ENCODE results near the gene CTTNBP2.

CTTNBP2 gene, protein sequence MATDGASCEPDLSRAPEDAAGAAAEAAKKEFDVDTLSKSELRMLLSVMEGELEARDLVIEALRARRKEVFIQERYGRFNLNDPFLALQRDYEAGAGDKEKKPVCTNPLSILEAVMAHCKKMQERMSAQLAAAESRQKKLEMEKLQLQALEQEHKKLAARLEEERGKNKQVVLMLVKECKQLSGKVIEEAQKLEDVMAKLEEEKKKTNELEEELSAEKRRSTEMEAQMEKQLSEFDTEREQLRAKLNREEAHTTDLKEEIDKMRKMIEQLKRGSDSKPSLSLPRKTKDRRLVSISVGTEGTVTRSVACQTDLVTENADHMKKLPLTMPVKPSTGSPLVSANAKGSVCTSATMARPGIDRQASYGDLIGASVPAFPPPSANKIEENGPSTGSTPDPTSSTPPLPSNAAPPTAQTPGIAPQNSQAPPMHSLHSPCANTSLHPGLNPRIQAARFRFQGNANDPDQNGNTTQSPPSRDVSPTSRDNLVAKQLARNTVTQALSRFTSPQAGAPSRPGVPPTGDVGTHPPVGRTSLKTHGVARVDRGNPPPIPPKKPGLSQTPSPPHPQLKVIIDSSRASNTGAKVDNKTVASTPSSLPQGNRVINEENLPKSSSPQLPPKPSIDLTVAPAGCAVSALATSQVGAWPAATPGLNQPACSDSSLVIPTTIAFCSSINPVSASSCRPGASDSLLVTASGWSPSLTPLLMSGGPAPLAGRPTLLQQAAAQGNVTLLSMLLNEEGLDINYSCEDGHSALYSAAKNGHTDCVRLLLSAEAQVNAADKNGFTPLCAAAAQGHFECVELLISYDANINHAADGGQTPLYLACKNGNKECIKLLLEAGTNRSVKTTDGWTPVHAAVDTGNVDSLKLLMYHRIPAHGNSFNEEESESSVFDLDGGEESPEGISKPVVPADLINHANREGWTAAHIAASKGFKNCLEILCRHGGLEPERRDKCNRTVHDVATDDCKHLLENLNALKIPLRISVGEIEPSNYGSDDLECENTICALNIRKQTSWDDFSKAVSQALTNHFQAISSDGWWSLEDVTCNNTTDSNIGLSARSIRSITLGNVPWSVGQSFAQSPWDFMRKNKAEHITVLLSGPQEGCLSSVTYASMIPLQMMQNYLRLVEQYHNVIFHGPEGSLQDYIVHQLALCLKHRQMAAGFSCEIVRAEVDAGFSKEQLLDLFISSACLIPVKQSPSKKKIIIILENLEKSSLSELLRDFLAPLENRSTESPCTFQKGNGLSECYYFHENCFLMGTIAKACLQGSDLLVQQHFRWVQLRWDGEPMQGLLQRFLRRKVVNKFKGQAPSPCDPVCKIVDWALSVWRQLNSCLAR (N-terminal part only)

DNA sequence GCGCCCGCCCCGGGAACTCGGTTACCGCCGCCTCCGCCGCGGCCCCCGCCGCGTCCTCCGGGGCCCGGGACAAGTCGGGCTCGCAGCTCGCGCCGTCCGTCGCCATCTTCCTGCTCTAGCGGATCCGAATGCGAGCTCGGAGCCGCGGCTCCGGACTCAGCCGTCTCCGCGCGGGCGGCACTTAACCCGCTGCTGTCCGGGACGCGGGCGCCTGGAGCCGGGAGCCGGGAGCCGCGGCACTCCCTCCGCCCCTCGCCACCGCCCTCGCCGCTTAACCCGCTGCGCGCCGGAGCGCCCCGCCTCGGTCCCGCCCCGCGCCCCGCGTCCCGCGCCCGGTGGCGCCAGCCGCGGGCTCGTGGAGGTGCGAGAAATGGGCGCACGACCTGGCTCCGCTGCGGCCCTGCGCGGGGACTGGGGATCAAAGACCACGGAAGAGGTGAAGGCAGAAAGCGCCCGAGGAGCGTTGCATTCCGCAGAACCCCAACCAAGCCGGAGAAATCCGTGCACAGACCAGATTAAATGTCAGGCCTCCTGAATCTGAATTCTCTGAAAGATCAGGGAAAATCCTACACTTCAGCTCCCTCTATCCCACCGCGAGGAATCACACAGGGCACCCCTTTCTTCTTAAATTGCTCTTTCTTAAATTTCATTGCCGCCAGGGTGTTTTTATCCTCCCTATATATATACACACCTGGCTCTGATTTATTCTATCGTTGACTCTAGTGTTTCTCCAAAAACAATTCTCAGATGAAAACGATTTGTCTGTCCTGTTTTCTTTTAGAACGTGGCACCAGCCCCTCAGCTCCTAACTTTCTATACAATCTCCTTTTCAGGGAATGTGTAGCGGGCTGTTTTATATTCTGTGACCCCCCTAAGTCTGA is at the start of gene CTTNBP2:
Gene CTTNBP2, minus strand, starts transcription at position 132 of the 881 bp plus-strand sequence. Its CDS starts 26 bp downstream, at position 106.
- no peak for DNase-seq

DNA sequence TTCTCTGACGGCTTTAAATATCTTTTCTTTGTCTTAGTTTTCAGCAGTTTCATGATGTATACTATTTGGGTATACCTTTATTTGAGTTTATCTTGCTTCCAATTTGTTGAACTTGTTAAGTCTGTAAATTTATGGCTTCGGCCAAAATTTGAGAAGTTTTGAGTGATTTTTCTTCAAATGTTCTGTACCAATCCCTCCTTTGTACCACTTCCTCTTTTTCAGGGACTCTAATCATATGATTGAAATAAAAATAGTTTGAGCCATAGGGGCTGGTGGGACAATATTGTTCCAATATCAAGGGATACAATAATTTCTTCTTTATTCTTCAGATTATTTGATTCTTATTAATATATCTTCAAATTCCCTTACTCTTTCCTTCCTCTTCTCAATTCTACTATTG is 43.1 kb upstream of the CTTNBP2 start:
- DNase-seq = no peak

DNA sequence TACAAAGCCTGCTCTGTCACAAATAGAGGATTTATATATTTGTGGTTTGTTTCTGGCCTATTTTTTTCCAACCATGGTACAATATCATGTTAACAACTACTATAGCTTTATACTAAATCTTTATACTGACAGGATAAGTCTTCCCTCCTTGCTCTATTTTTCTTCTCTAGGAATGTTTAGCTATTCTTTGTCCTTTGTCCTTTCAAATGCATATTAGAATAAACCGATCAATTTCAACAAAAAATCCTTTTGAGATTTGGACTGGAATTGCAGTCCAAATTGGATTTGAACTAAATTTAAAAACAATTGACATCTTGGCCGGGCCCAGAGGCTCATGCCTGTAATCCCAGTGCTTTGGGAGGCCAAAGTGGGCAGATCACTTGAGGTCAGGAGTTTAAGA is 39.2 kb upstream of the CTTNBP2 start:
- DNase-seq = no peak

DNA sequence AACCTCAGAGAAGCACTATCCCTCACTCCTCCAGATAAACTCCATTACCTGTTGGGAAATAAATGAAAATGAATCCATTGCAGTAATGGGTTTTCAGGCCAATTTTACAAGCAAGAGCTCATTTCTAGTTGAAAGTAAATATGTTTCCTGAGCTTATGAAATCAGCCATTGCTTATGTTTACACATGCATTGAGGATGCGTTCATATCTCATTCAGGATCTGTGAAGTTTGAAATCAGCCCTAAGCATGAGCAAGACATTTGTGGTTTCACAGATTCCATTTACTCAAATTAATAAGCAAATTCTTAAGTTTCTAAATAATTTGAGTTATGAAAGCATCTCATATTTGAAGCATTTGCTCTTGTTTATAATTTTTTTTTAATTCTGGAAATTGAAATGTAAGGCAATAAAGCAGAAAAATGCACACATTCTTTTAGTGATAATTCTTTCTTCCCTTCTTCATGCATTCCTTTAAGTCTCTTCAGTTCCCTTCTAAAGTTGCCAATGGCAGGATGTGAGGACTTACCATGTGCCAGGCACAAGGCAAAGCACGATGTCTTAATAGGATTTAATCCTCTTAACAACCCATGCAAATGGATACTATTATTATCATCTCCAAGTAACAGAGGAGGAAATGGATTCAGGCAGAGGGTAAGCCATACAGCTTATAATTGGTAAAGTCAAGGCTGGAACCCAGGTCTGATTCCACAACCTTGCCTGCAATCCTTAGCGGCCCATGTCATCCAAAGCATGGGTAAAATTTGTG is 35.0 kb upstream of the CTTNBP2 start:
- DNase-seq = no peak

DNA sequence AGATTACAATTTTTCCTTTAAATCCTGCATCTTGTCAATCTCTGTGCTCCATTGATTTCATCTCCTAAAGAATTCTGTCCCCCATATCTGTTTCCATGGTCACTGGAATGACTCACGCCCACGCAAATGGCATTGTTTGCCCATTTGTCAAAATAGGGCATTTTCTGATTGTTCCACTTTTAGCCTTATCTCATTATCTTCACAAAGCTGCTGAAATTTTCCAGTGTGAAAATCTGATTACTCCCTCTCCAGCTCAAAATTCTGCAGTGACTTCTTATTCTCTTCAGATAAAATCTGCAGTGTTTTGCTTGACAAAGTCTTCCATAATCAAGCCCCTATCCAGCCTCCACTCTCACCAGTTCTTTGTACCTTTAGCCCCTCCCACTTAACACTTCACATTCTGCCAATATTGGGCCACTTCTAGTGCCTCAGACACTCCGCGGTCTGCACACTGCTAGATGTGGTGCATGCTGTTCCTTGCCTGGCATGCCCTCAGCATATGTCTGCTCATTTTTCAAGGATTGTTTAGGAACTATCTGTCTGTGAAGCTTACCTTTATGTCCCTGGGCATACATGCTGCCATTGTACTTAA is 33.9 kb upstream of the CTTNBP2 start:
- DNase-seq = no peak

DNA sequence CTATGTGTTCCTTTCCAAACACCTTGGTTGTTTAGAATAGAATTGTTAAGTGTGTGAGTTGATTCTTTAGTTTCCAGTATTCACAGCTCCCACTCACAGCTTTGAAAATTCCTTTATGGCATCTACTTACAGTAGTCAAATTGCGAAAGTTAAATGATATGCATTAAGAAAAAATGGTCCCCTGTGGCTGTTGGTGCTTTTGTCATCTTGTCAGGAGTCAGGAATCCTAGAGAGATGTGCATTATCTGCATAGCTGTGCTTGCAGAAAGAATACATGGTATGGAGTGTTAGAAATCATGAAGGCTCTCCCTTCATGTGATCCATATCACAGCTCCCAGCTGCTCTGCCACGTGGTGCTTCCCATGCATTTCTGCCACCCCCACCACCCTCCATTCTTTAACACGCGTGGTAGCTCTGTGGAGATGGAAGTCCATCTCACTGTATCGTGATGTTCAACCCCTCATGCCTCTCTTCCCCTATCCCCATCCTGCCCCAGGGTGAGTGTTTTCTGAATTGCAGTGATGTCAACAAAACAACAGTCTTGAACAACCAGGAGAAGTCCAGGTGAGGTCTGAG is 29.2 kb upstream of the CTTNBP2 start:
- DNase-seq = no peak

DNA sequence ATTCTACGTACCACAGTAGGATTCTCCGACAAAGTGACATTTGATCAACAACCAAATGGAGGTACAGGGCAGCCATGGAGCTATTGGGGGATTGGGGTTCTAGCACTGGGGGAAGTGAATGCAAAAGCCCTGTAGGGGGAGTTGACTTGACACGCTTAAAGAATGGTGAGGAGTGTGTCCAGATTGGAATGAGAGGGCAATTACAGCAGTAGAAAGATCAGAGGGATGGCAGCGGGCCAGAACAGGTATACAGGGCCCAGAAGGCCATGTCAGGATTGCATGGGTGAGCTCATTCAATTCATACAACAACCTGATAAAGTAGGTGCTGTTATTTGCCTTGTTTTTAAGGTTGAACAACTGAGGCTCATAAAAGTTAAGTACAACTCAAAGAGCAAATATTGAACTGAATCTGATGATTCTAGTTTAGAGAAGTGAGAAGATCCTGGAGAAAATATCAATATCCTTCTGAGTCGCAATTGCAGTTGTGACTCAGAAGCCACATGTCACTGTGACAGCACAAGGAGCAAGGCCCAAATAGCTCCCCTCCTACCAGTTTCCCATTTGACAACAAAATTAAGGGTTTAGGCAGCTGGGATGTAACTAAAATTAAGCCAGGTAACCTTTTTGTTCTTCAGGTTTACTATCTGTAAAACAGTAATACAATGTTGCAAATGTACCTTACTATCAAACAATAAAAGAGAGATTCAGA is 28.0 kb upstream of the CTTNBP2 start:
- no peak for DNase-seq

DNA sequence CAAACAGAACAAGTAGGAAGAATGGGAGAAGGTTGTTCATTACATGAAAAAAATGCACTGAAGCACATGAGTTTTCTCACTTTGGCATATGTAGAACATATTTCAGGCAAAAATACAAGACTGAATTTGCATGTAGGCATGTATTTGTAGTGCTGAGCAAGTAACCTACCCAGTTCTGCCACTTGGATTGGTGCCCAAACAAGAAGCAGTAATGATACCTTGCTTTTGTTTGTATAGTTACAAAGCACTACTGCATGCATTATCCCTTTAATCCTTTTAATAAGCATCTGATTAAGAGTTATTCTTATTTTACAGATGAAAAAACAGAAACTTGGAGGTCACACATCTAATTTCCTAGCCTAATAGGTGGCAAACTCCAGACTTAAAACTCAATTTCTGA is 23.1 kb upstream of the CTTNBP2 start:
- no peak for DNase-seq

DNA sequence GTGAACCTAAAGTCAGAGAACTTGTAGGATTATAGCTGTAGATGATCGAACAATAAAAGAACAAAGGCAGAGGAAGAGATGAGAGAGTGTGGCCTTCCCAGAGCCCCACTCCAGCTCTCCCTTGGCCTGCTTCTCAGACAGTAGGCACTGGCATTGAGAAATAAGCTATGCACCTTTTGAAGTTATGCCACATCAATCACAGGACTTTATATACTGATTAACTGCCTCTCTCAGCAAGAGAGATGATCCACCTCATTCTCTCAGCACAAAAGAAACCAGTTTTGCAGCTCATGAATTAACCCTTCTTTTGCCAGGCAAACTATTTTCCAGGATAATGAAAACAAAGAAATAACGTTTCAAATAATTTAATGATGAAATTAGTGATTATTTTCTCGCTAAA is 22.0 kb upstream of the CTTNBP2 start:
- no peak for DNase-seq

DNA sequence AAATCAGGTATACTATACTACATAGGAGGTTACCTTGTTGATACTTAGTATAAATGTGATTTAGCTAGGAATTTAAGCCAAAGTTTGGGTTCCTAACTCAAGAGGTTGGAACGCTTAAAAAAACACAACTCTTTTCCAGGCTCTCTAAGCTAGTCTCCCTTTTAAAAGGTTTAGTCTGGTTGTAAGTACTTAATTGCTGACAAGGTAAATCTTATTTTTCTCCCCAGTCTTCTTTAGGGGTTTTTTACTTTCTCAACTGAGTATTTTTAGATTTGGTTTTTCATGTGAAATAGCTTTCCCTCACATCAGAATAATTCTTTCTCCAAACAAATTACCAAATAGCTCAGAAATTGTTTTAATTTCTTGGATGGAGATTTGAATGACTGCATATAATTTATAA is 20.8 kb upstream of the CTTNBP2 start:
- no peak for DNase-seq

DNA sequence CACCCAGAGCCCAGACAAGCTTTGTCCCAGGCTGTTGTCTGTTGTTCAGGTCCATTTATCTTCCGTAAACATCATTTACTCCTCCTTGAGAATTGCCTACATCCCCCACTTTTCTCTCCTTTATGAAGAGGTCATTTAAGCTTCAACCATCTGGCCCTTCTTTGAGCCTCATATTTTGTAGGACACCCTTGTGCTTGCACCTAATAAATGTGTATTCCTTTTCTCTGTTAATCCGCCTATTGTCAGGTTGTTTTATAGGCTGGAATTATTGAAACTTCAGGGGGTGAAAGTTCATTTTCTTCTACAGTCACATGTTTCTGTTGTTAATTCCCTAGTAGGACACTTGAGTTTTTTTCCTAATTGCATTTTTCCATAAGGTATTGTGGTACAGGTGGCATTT is 19.6 kb upstream of the CTTNBP2 start:
- no peak for DNase-seq

DNA sequence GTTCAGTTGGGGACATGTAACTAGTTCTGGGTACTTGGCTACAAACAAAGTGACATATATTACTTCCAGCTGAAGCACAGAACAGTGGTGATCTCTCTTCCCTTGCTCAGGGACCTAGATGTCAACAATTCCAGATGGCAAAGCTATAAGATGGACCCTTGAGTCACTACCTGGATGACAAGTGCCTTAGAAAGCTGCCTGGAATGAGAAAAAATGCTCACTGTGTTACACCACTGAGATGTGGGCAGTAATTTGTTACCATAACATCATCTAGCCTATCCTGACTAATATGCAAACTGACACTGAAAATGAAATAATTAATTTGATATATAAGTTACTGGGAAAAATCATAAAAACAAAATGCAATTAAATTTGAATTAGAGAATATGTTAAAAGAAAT is 16.4 kb upstream of the CTTNBP2 start:
- DNase-seq = no peak

DNA sequence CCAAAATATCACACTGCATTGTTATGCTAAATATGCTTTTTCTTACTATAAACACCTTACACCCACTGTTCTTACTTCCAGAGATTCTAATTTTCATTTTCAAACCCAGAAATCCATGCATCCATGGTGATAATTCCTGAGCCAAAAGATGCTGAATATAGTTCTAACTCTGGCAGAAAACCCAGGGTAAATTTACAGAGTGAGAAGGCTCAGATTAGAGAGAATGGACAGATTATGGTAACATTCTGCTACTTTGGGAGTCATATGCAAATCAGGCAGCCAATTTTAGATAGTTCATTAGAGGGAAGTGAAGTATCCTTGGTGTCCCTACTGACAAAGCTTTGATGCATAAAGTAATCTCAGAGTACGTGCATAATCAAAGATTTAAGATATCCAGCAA is 15.4 kb upstream of the CTTNBP2 start:
- DNase-seq = no peak

DNA sequence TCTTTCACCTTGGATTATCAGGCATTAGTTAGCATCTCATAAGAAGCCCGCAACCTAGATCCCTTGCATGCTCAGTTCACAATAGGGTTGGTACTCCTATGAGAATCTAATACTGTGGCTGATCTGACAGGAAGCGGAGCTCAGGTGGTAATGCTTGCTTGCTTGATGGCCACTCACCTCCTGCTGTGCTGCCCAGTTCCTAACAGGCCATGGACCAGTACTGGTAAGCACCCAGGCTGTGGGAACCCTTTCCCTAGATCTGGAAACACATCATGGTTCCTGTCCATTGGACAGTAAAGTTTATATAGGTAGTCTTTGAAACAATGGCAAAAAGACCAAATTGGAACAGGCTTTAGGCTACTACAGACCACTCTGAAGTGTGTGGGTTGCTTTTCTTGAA is 9.4 kb upstream of the CTTNBP2 start:
- no peak for DNase-seq

DNA sequence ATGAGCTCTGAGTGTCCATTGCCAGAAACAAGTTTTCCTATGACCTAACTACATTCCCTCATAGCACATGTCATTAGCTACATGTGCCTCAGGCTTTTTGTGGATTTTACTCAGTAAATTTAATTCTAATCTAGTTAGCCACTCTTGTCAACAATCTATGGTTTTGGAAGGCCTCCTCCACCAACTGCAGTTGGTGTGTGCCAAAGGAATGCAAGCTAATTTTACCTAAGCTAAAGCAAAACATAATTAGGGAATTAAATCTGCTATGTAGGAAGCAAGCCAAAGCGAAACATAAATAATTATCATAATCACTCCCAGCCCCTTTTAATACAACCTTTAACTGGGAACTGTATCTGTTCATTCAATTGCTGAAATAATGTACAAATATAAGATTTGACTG is 3.5 kb upstream of the CTTNBP2 start:
- DNase-seq = no peak

DNA sequence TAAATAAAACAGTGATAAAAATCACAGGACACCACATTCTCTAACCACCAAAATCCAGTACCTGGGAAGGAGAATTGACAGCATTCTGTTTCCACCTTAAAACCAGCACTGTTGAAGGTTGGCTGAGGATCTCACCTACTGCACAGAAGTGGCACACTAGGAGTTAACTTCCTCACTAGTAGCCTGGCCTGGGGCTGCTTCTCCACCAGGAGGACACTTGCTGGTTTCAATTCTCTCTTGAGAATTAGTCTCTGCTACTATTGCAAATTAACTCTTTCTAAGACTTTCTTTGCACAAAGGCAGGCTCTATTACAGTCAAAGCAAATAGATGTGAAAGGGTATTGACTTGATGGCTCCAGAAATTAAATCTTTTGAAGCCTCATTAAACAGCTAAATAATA is 2.3 kb upstream of the CTTNBP2 start:
- DNase-seq = no peak

DNA sequence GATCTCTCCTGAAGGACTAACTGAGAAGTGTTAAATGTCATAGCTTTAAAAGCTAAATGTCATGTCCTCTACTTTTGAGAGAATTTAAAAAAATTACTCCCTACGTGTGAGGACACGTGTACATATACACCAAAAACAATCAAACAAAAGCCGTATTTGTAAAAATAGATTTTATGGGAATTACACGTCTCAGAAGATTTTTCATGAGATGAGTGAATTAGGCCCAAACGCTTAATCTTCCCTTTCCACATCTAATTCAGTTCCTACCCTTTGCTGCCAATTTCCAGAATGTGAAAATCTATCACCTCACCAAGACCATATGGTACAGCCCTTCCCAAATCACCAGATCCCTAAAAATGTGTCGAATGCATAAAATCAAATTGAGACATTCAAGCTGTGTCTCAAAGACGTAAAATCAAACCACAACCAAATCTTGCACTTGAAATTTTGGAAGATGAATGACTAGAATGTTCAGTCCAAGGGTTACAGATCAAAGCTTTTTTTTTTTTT is 1.0 kb upstream of the CTTNBP2 start:
- no peak for DNase-seq

DNA sequence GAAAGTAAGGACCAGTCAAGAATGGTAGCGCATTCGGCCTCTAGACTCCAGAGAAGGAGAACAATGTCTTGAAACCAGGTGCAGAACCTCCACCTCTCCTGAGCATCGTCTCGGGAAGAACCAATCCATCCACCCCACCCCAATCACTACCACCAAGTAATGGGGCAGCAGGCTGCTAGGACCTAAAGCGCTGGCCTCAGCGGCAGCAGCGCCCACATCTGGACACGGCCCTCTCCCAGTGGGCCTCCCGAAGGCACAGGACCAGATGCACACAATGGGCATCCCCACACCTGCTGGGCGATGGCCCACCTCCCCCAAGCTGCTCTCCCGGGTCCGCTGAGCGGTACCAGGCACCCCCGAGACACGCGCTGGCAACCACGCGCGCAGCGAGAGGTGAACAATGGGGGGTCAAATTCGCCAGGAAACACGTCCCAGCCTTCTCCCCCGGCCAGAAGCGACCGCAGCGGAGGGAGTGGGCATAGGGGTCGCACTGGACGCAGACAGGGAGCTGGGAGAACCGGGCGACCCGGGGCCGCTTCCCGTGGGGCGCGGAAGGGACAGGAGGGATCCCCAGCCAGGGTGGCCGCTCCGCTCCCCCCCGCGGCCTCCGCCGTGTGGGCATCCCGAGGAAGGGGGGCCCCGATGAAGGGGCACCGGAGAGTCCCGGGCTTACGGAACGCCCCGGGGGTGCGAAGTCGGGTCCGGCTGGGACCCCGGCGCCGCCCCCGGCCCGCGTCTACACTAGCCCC is 506 bp downstream of the CTTNBP2 start:
- DNase-seq = no peak
